ENCODE results near the gene ASPSCR1. TPM values are rescaled to one million over a fixed set of nuclear protein-coding genes. Genes with fewer than 3 reads are reported as not detected.
A peak's percentile ranks its signal among the peaks of the same experiment; 100 is the strongest.

Gene ASPSCR1
- total and polyA plus RNA-seq, 2 of the 13 experiments (the other 11 are each of a cell fraction or from before 2014, with no cell fraction given), result 274 to 314 TPM

- no peak for TF ChIP-seq TRAFD1 (CRISPR knock-in tag; IDR thresholded peaks at IDR 0.05; ENCODE audit: borderline replicate concordance)
- TF ChIP-seq ZFX (CRISPR knock-in tag; IDR thresholded peaks at IDR 0.05; ENCODE audit: low read depth), result peak; percentile 76
- TF ChIP-seq ZNF839 (CRISPR knock-in tag; IDR thresholded peaks at IDR 0.05; ENCODE audit: borderline replicate concordance), result 0 out of 2 replicates have a peak, but pooled peaks have one; percentile 69
- TF ChIP-seq ZSCAN25 (CRISPR knock-in tag; IDR thresholded peaks at IDR 0.05), result 0 out of 2 replicates have a peak, but pooled peaks have one; percentile 47
- TF ChIP-seq FOSL1 (CRISPR knock-in tag; IDR thresholded peaks at IDR 0.05; ENCODE audit: borderline replicate concordance), result no peak
- TF ChIP-seq HDAC2 (CRISPR knock-in tag; IDR thresholded peaks at IDR 0.05), result peak; percentile 27; the same call in 1 of the 2 replicates
- TF ChIP-seq RBM22 (optimal IDR thresholded peaks at IDR 0.05; ENCODE audit: low read length), result no peak
- TF ChIP-seq CBX5 (CRISPR knock-in tag; IDR thresholded peaks at IDR 0.05; ENCODE audit: borderline replicate concordance), result no peak
- peak; percentile 34 for TF ChIP-seq RARA (CRISPR knock-in tag; IDR thresholded peaks at IDR 0.05)
- 0 out of 2 replicates have a peak, but pooled peaks have one; percentile 28 for TF ChIP-seq SRY (CRISPR knock-in tag; IDR thresholded peaks at IDR 0.05)
- peak; percentile 43 for TF ChIP-seq NR2C2 (CRISPR knock-in tag; IDR thresholded peaks at IDR 0.05; ENCODE audit: borderline replicate concordance)
- TF ChIP-seq TBX2 (CRISPR knock-in tag; IDR thresholded peaks at IDR 0.05; ENCODE audit: borderline replicate concordance), result peak; percentile 45; the same call in 1 of the 2 replicates
- TF ChIP-seq CREBL2 (CRISPR knock-in tag; IDR thresholded peaks at IDR 0.05; ENCODE audit: borderline replicate concordance), result 0 out of 2 replicates have a peak, but pooled peaks have one; percentile 47
- peak; percentile 82 for TF ChIP-seq ZEB1 (IDR thresholded peaks at IDR 0.05; ENCODE audit: insufficient replicate concordance, low read depth)
- no peak for TF ChIP-seq SPEN (CRISPR knock-in tag; IDR thresholded peaks at IDR 0.05; ENCODE audit: low read depth)
- TF ChIP-seq EP300 (IDR thresholded peaks at IDR 0.05; ENCODE audit: low read depth in 2 of 2, low read length in 2 of 2), result no peak
- no peak for TF ChIP-seq EP300 (CRISPR knock-in tag; IDR thresholded peaks at IDR 0.05; ENCODE audit: borderline replicate concordance)
- peak; percentile 54 for TF ChIP-seq ZFY (CRISPR knock-in tag; IDR thresholded peaks at IDR 0.05)
- TF ChIP-seq ZNF253 (CRISPR knock-in tag; IDR thresholded peaks at IDR 0.05; ENCODE audit: borderline replicate concordance), result peak; percentile 67; the same call in 1 of the 2 replicates
- TF ChIP-seq ZNF296 (CRISPR knock-in tag; conservative IDR thresholded peaks at IDR 0.05), result peak; percentile 72
- peak; percentile 20; the same call in 1 of the 2 replicates for TF ChIP-seq KDM2A (CRISPR knock-in tag; IDR thresholded peaks at IDR 0.05; ENCODE audit: borderline replicate concordance, low read depth)
- no peak for TF ChIP-seq ZNF607 (CRISPR knock-in tag; IDR thresholded peaks at IDR 0.05; ENCODE audit: borderline replicate concordance)
- TF ChIP-seq NFATC3 (CRISPR knock-in tag; IDR thresholded peaks at IDR 0.05), result no peak
- TF ChIP-seq ZFP91 (CRISPR knock-in tag; IDR thresholded peaks at IDR 0.05; ENCODE audit: borderline replicate concordance), result peak; percentile 70
- no peak for TF ChIP-seq FOXO1 (CRISPR knock-in tag; IDR thresholded peaks at IDR 0.05)
Measured at GRCh38 chr17:81968850-81969812, 8.3 kb upstream of the ASPSCR1 start (continued).
